ENCODE measurements around the gene PPP2R3A.

DNA sequence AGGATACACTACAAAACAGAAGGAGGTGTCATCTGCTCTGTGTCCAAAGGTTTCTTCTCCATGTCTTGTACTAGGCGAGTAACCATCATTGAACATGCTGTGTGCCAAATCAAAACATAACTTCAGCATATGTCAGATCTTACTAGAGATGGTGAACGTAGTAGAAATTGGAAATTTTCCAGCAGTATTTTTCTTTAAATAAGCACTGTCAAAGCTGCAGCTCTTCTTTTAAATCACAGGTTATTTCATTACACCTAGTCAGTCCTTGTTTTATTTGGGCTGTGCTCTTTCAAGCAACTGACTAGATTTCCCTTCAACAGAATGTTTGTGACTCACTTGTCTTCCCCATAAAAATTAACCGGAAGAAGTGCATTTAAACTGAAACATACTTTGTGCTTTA lies 184.1 kb downstream of the PPP2R3A start:
- no peak for TF ChIP-seq CTCF (IDR thresholded peaks at IDR 0.05 in 4 of 5, conservative IDR thresholded peaks at IDR 0.05 in 1 of 5)
- no peak for TF ChIP-seq POLR2A (IDR thresholded peaks at IDR 0.05)

Data from gastrocnemius medialis (tissue), 4 donors.